ENCODE measurements around the gene LRRC39. TPM values are rescaled to one million over a fixed set of nuclear protein-coding genes. Genes with fewer than 3 reads are reported as not detected.

Gene LRRC39
- total and polyA plus RNA-seq, 11 donors = 16.1 to 203 (median 123) TPM

DNA sequence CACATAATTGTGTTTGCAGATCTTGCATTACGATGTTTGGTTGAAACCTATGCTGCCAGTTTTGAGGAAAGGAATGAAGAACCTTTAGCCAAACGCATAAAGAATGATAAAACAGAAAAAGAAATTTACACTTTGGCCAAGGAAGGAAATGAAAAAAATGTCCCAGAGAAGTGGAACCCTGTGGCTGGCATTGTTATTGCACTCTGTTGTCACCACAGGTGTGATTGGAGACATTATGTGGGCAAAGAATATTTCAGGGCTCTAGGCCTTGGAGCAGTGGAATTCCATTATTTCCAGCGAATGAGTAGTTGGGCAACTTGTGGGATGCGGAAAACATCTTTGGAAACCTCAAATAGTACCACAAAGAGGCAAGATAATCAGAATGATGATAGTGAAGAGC lies 30.2 kb downstream of the LRRC39 start:
- Histone ChIP-seq H3K27me3 (no peaks in the 10 kb centered on the region), H3K9me3 (no peaks in the 10 kb centered on the region), H3K36me3 (peaks cover 0 to 100% (median 81%) of the 10 kb centered on the region in 9 donors), H3K27ac (no peak overlapping the region), H3K4me1 (no peaks in the 10 kb centered on the region), H3K4me3 (no peak overlapping the region)
- ATAC-seq = no peak
- TF ChIP-seq POLR2A (IDR thresholded peaks at IDR 0.05) = no peak
- TF ChIP-seq, protein P1, sequence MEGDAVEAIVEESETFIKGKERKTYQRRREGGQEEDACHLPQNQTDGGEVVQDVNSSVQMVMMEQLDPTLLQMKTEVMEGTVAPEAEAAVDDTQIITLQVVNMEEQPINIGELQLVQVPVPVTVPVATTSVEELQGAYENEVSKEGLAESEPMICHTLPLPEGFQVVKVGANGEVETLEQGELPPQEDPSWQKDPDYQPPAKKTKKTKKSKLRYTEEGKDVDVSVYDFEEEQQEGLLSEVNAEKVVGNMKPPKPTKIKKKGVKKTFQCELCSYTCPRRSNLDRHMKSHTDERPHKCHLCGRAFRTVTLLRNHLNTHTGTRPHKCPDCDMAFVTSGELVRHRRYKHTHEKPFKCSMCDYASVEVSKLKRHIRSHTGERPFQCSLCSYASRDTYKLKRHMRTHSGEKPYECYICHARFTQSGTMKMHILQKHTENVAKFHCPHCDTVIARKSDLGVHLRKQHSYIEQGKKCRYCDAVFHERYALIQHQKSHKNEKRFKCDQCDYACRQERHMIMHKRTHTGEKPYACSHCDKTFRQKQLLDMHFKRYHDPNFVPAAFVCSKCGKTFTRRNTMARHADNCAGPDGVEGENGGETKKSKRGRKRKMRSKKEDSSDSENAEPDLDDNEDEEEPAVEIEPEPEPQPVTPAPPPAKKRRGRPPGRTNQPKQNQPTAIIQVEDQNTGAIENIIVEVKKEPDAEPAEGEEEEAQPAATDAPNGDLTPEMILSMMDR (IDR thresholded peaks at IDR 0.05) = no peak
- intact Hi-C loops (cut with DNase I) = loop anchor here in 5 of 10 donors (5.0 to 10.0 kb wide), 7 partner anchors 117 to 319 kb away; partner anchors contain the start of gene RTCA (in 1 of the 5)
- WGBS, 4 donors = 78 to 90% (median 86%) methylated on average over 4 of the region's 4 CpGs
- no peak for DNase-seq

DNA sequence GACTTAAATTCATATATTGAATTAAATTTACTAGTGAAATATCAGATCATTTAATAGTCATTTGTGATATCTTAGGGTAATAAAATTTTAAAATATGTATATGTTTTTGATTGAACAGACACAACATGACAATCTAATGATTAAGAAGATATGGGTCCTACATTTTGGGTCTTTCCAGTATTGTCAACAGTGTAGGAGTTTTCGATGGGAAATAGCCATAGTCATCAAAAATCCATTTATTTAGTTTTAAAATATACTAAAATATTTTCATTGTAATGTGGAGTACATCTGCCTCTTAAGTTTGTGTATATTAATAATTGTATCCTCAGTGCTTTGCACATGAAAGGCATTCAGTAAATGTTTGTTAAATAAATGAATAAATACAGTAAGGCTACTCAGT lies 31.1 kb downstream of the LRRC39 start:
- no peak overlapping the region for H3K4me3 ChIP-seq
- H3K27ac ChIP-seq = no peak overlapping the region
- intact Hi-C loops (cut with DNase I) = loop anchor here in 5 of 10 donors (5.0 to 10.0 kb wide), 7 partner anchors 118 to 320 kb away; partner anchors contain the start of gene RTCA (in 1 of the 5)
- H3K36me3 ChIP-seq = peaks cover 0 to 100% (median 90%) of the 10 kb centered on the region in 9 donors
- H3K9me3 ChIP-seq = no peaks in the 10 kb centered on the region
- WGBS, 4 donors = 98 to 100% (median 99%) methylated on average over 1 of the region's 1 CpG
- ATAC-seq = no peak
- no peak for DNase-seq
- no peak for TF ChIP-seq POLR2A (IDR thresholded peaks at IDR 0.05)
- TF ChIP-seq, protein P1 (IDR thresholded peaks at IDR 0.05) = no peak
- no peaks in the 10 kb centered on the region for H3K27me3 ChIP-seq
- H3K4me1 ChIP-seq = peaks cover 0 to 7% (median 0%) of the 10 kb centered on the region in 12 donors

DNA sequence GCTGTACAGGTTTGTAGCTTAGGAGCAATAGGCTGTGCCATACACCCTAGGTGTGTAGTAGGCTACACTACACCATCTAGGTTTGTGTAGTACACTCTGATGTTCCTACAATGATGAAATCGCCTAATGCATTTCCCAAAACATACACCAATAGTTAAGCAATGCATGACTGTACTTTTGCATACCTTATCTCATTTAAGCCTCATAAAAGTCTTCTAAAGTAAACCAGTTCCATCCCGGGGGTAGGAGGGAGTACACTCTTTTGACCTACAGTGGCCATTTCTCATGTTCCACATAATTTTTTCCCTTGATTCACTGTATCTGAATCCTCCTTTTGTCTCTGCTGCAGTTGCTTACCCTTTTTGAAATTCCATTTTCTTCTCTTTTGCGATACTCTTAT lies 32.9 kb downstream of the LRRC39 start:
- TF ChIP-seq POLR2A (IDR thresholded peaks at IDR 0.05) = no peak
- Histone ChIP-seq H3K9me3 (no peaks in the 10 kb centered on the region), H3K27ac (no peak overlapping the region), H3K4me3 (no peak overlapping the region), H3K4me1 (peaks cover 0 to 7% (median 0%) of the 10 kb centered on the region in 12 donors), H3K27me3 (no peaks in the 10 kb centered on the region), H3K36me3 (peaks cover 0 to 100% (median 99%) of the 10 kb centered on the region in 9 donors)
- intact Hi-C loops (cut with DNase I) = loop anchor here in 5 of 10 donors (5.0 to 10.0 kb wide), 7 partner anchors 120 to 322 kb away; partner anchors contain the start of gene RTCA (in 1 of the 5)
- 92 to 96% (median 95%) methylated on average over 3 of the region's 3 CpGs for WGBS, 4 donors
- no peak for DNase-seq
- ATAC-seq = no peak

DNA sequence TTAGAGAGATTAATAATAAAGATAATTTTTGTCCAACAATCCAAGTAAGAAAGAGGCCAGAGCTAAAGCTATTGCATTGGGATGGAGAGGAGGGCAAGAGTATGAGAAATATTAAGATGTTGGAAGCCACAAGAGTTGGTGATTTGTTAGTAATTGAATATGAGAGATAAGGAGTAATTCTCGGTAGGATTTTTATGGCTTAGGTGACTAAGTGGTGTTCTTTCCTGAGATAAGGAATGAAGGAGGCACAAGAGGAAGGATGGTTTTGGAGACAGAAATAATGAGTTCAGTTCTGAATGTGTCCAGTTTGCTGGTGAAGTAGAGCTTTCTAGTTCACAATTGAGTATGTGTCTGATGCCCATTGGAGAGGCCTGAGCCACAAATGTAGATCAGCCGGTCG lies 35.7 kb downstream of the LRRC39 start:
- Histone ChIP-seq H3K9me3 (no peaks in the 10 kb centered on the region), H3K4me3 (no peak overlapping the region), H3K36me3 (peaks cover 0 to 100% (median 99%) of the 10 kb centered on the region in 9 donors), H3K27me3 (no peaks in the 10 kb centered on the region), H3K4me1 (peaks cover 0 to 7% (median 0%) of the 10 kb centered on the region in 12 donors), H3K27ac (no peak overlapping the region)
- WGBS, 4 donors = 59 to 63% (median 60%) methylated on average over 3 of the region's 3 CpGs
- intact Hi-C loops (cut with DNase I) = loop anchor here in 5 of 10 donors (10.0 kb wide), 6 partner anchors 122 to 268 kb away; partner anchors contain the start of gene RTCA (in 1 of the 5)
- TF ChIP-seq, protein P1 (IDR thresholded peaks at IDR 0.05) = no peak
- TF ChIP-seq POLR2A (IDR thresholded peaks at IDR 0.05) = no peak
- ATAC-seq = no peak
- no peak for DNase-seq
